Common myeloid progenitor, CD34-positive (primary cell): ENCODE results near the gene AKR1D1.
"Not testable (repeated sequence)": the region's sequence is repeated elsewhere in the genome, so short reads cannot be mapped to it uniquely, and the experiment has no call there.

Experiments
- CTCF ChIA-PET: fragments of 350-600 bp; sonication (Branson Sonifier 250); formaldehyde crosslinking; loops from one replicate; lab custom pipeline; 2021; ENCODE audit warnings: antibody characterized with exemption; lab: Charles Lee
- POLR2A ChIA-PET: fragments of 350-600 bp; sonication (Branson Sonifier 250); formaldehyde crosslinking; loops from one replicate; lab custom pipeline; 2021; ENCODE audit warnings: antibody characterized with exemption; lab: Charles Lee
- DNase-seq, 3 donors: peaks; one replicate each; pipeline versions ENCODE4 v3.0.0 to v3.0.0-alpha.2; 2013
- H3K27ac ChIP-seq, 2 experiments: 1 replicate in 1 of 2; 2 replicates in 1 of 2; pipeline ENCODE4 v1.7.0; 2013; ENCODE audit warnings: inconsistent platforms in 2 of 2, low read length in 2 of 2, mild to moderate bottlenecking in 2 of 2, low read depth in 1 of 2, moderate library complexity in 1 of 2; ENCODE audit not compliant: severe bottlenecking in 2 of 2, insufficient read depth in 1 of 2, poor library complexity in 1 of 2
- H3K27me3 ChIP-seq, 5 experiments: replicated peaks in 2 of 5; 1 replicate in 3 of 5; 2 replicates in 2 of 5; pipeline versions ENCODE4 v1.6.1 to v1.7.0; 2013; ENCODE audit warnings: low read length in 4 of 5, mild to moderate bottlenecking in 2 of 5, moderate library complexity in 2 of 5, inconsistent platforms in 1 of 5; ENCODE audit not compliant: insufficient read depth in 5 of 5, control insufficient read depth in 4 of 5
- H3K36me3 ChIP-seq, 4 experiments: 1 replicate in 2 of 4; 2 replicates in 2 of 4; pipeline versions ENCODE4 v1.6.1 to v1.7.0; 2013; ENCODE audit warnings: low read length in 3 of 4, control low read depth in 1 of 4, mild to moderate bottlenecking in 1 of 4; ENCODE audit not compliant: control insufficient read depth in 4 of 4, insufficient read depth in 4 of 4
- H3K4me1 ChIP-seq, 4 experiments: 1 replicate in 3 of 4; 2 replicates in 1 of 4; pipeline versions ENCODE4 v1.6.1 to v1.7.1; 2013; ENCODE audit warnings: low read length in 3 of 4, mild to moderate bottlenecking in 3 of 4, control low read depth in 1 of 4, inconsistent platforms in 1 of 4, moderate library complexity in 1 of 4; ENCODE audit not compliant: control insufficient read depth in 4 of 4, insufficient read depth in 4 of 4; ENCODE audit errors: control extremely low read depth in 1 of 4
- H3K4me3 ChIP-seq, 7 experiments: 1 replicate in 4 of 7; 2 replicates in 3 of 7; pipeline versions ENCODE4 v1.5.1 to v1.7.0; 2013; ENCODE audit warnings: mild to moderate bottlenecking in 7 of 7, low read length in 6 of 7, moderate library complexity in 6 of 7, inconsistent platforms in 2 of 7, low read depth in 2 of 7, control low read depth in 1 of 7; ENCODE audit not compliant: insufficient read depth in 4 of 7, control insufficient read depth in 1 of 7; ENCODE audit errors: extremely low read depth in 1 of 7
- H3K9me3 ChIP-seq, 5 experiments: 1 replicate in 4 of 5; 2 replicates in 1 of 5; pipeline versions ENCODE4 v1.6.1 to v1.7.1; 2013; ENCODE audit warnings: low read length in 4 of 5, mild to moderate bottlenecking in 2 of 5, inconsistent platforms in 1 of 5, low read depth in 1 of 5, moderate library complexity in 1 of 5; ENCODE audit not compliant: control insufficient read depth in 4 of 5, insufficient read depth in 2 of 5; ENCODE audit errors: control extremely low read depth in 1 of 5
- WGBS: methylation state at CpG from one replicate; pipeline ENCODE4 v1.1.5; 2013; ENCODE audit not compliant: insufficient coverage; 5-methylcytosine and 5-hydroxymethylcytosine counted together

The AKR1D1 gene

GRCh38 chr7:138070908-138071307 is 5.4 kb upstream of the AKR1D1 start:
- no peak overlapping the region for H3K27ac ChIP-seq
- no peak for DNase-seq
- POLR2A ChIA-PET = no interaction called here
- no peaks in the 10 kb centered on the region for H3K4me1 ChIP-seq
- no peaks in the 10 kb centered on the region for H3K36me3 ChIP-seq
- H3K27me3 ChIP-seq = no peaks in the 10 kb centered on the region
- H3K4me3 ChIP-seq = no peak overlapping the region
- CTCF ChIA-PET = no interaction called here
- H3K9me3 ChIP-seq = peaks cover 0 to 6% (median 1%) of the 10 kb centered on the region in 5 experiments
- WGBS = no CpG with 5 or more reads among the region's 2 CpGs

- POLR2A ChIA-PET = no interaction called here
- Histone ChIP-seq H3K4me3 (no peak overlapping the region), H3K4me1 (no peaks in the 10 kb centered on the region), H3K9me3 (peaks cover 0 to 6% (median 1%) of the 10 kb centered on the region in 5 experiments), H3K27ac (no peak overlapping the region), H3K36me3 (no peaks in the 10 kb centered on the region), H3K27me3 (no peaks in the 10 kb centered on the region)
- CTCF ChIA-PET = no interaction called here
- 94% methylated on average over 2 of the region's 2 CpGs for WGBS
- DNase-seq = no peak
Observed at GRCh38 chr7:138072726-138073125, 3.5 kb upstream of the AKR1D1 start.

- CTCF ChIA-PET = no interaction called here
- H3K27ac ChIP-seq = no peak overlapping the region
- peaks cover 0 to 6% (median 1%) of the 10 kb centered on the region in 5 experiments for H3K9me3 ChIP-seq
- POLR2A ChIA-PET = no interaction called here
- no peak for DNase-seq
- no peaks in the 10 kb centered on the region for H3K36me3 ChIP-seq
- no peaks in the 10 kb centered on the region for H3K27me3 ChIP-seq
- H3K4me3 ChIP-seq = no peak overlapping the region
- H3K4me1 ChIP-seq = no peaks in the 10 kb centered on the region
- WGBS = 95% methylated on average over 2 of the region's 2 CpGs
Observed at GRCh38 chr7:138074121-138074520, 2.1 kb upstream of the AKR1D1 start.

GRCh38 chr7:138074540-138074939 is 1.7 kb upstream of the AKR1D1 start:
- no peak overlapping the region for H3K4me3 ChIP-seq
- no peaks in the 10 kb centered on the region for H3K36me3 ChIP-seq
- CTCF ChIA-PET = no interaction called here
- peaks cover 0 to 6% (median 1%) of the 10 kb centered on the region in 5 experiments for H3K9me3 ChIP-seq
- POLR2A ChIA-PET = no interaction called here
- no peaks in the 10 kb centered on the region for H3K27me3 ChIP-seq
- no peak overlapping the region for H3K27ac ChIP-seq
- 88% methylated on average over 1 of the region's 1 CpG for WGBS
- no peak for DNase-seq
- no peaks in the 10 kb centered on the region for H3K4me1 ChIP-seq

- no peak overlapping the region for H3K27ac ChIP-seq
- POLR2A ChIA-PET = no interaction called here
- DNase-seq = no peak
- CTCF ChIA-PET = interaction anchor here (0.9 kb wide), 1 partner anchor 9 kb away, joined by 3 read pairs; no protein-coding TSS in a partner anchor
- no peaks in the 10 kb centered on the region for H3K27me3 ChIP-seq
- no peak overlapping the region for H3K4me3 ChIP-seq
- H3K36me3 ChIP-seq = no peaks in the 10 kb centered on the region
- H3K9me3 ChIP-seq = peaks cover 0 to 6% (median 1%) of the 10 kb centered on the region in 5 experiments
- WGBS = 91% methylated on average over 3 of the region's 3 CpGs
- H3K4me1 ChIP-seq = no peaks in the 10 kb centered on the region
Observed at GRCh38 chr7:138075350-138075749, 909 bp upstream of the AKR1D1 start.

GRCh38 chr7:138075786-138076185 is 473 bp upstream of the AKR1D1 start:
- H3K4me3 ChIP-seq, H3K36me3 ChIP-seq, H3K27ac ChIP-seq, H3K27me3 ChIP-seq, POLR2A ChIA-PET, H3K4me1 ChIP-seq, DNase-seq, H3K9me3 ChIP-seq: not testable (repeated sequence)
- CTCF ChIA-PET = interaction anchor here (0.9 kb wide), 1 partner anchor 9 kb away, joined by 3 read pairs; no protein-coding TSS in a partner anchor
- WGBS = no CpG with 5 or more reads among the region's 1 CpG

- Histone ChIP-seq H3K36me3 (no peaks in the 10 kb centered on the region), H3K27ac (no peak overlapping the region), H3K27me3 (no peaks in the 10 kb centered on the region), H3K4me3 (no peak overlapping the region), H3K4me1 (no peaks in the 10 kb centered on the region), H3K9me3 (peaks cover 0 to 6% (median 0%) of the 10 kb centered on the region in 5 experiments)
- ChIA-PET CTCF (no interaction called here), POLR2A (no interaction called here)
- 100% methylated on average over 2 of the region's 2 CpGs for WGBS
- no peak for DNase-seq
Observed at GRCh38 chr7:138077809-138078208, 1.6 kb downstream of the AKR1D1 start.
